WTC11 (cell line): ENCODE results near the gene CDH13. TPM values are rescaled to one million over a fixed set of nuclear protein-coding genes. Genes with fewer than 3 reads are reported as not detected.

Source experiments
- ATAC-seq: fragments of 200-7000 bp; cut with Tn5 transposase; 2 replicates; pipeline ENCODE4 v1.10.0; 2021; ENCODE audit warnings: mild to moderate bottlenecking, moderate library complexity
- CTCF ChIA-PET: fragments of 300-600 bp; sonication (Branson Sonifier 250); formaldehyde crosslinking; loops from one replicate; lab custom pipeline; 2021; ENCODE audit warnings: antibody characterized with exemption; lab: Charles Lee
- POLR2A ChIA-PET: fragments of 350-600 bp; sonication (Branson Sonifier 250); formaldehyde crosslinking; loops from one replicate; lab custom pipeline; 2021; ENCODE audit warnings: antibody characterized with exemption; lab: Charles Lee
- DNase-seq: peaks from one replicate; pipeline ENCODE4 v3.0.0; 2021; ENCODE audit warnings: low spot score
- H3K27ac Mint-ChIP-seq: 2 replicates; pipeline ENCODE4 v1.8.0; 2021; ENCODE audit warnings: mixed read lengths
- H3K27me3 Mint-ChIP-seq: 2 replicates; pipeline ENCODE4 v1.8.0; 2021; ENCODE audit warnings: low read depth, mild to moderate bottlenecking, moderate library complexity, mixed read lengths
- H3K36me3 Mint-ChIP-seq: 2 replicates; pipeline ENCODE4 v1.8.0; 2021; ENCODE audit warnings: mixed read lengths
- H3K4me1 Mint-ChIP-seq: 2 replicates; pipeline ENCODE4 v1.8.0; 2022; ENCODE audit warnings: mixed read lengths
- H3K4me3 Mint-ChIP-seq: 2 replicates; pipeline ENCODE4 v1.8.0; 2021; ENCODE audit warnings: mild to moderate bottlenecking, moderate library complexity, mixed read lengths
- H3K9me3 Mint-ChIP-seq: 2 replicates; pipeline ENCODE4 v1.8.0; 2021; ENCODE audit warnings: mixed read lengths
- ATF1 ChIP-seq: sonication (generic); formaldehyde crosslinking; IDR thresholded peaks from 2 replicates; pipeline ENCODE4 v1.8.1; 2023; ENCODE audit warnings: mild to moderate bottlenecking, moderate library complexity, missing genetic modification reagents
- CREM ChIP-seq: sonication (generic); formaldehyde crosslinking; IDR thresholded peaks from 2 replicates; pipeline ENCODE4 v1.8.1; 2022; ENCODE audit warnings: mild to moderate bottlenecking, missing genetic modification reagents, moderate library complexity
- GTF2I ChIP-seq: fragments of 250-450 bp; sonication (Bioruptor Pico); conservative IDR thresholded peaks from 2 replicates; pipeline ENCODE4 v1.4.0; 2021; ENCODE audit warnings: mild to moderate bottlenecking
- NFE2L1 ChIP-seq: sonication (generic); formaldehyde crosslinking; IDR thresholded peaks from 2 replicates; pipeline ENCODE4 v1.8.1; 2023; ENCODE audit warnings: missing genetic modification reagents
- RELA ChIP-seq: sonication (generic); formaldehyde crosslinking; IDR thresholded peaks from 2 replicates; pipeline ENCODE4 v1.8.1; 2022; ENCODE audit warnings: missing genetic modification reagents, mild to moderate bottlenecking, borderline replicate concordance
- ZNF138 ChIP-seq: sonication (generic); formaldehyde crosslinking; conservative IDR thresholded peaks from 2 replicates; pipeline ENCODE4 v1.8.1; 2022; ENCODE audit warnings: mild to moderate bottlenecking, moderate library complexity, missing genetic modification reagents
- total RNA-seq: library from RNA; stranded (reverse); gene quantifications from 3 replicates; pipeline ENCODE4 v1.2.3, GENCODE V29; 2021
- TF ChIP-seq, protein P1 (sequence below): fragments of 250-450 bp; sonication (Bioruptor Pico); IDR thresholded peaks from 2 replicates; pipeline ENCODE4 v1.9.0; 2021; ENCODE audit warnings: moderate library complexity, mild to moderate bottlenecking, inconsistent platforms, borderline replicate concordance
- TF ChIP-seq, protein P2 (sequence below): sonication (generic); formaldehyde crosslinking; IDR thresholded peaks from 2 replicates; pipeline ENCODE4 v1.8.0; 2023; ENCODE audit warnings: missing genetic modification reagents, mild to moderate bottlenecking, borderline replicate concordance
- TF ChIP-seq, protein P3 (sequence below): sonication (generic); formaldehyde crosslinking; IDR thresholded peaks from 2 replicates; pipeline ENCODE4 v1.8.1; 2022; ENCODE audit warnings: low read depth, missing genetic modification reagents, borderline replicate concordance
- TF ChIP-seq, protein P4 (sequence below): fragments of 250-450 bp; sonication (Bioruptor Pico); IDR thresholded peaks from 2 replicates; pipeline ENCODE4 v1.9.0; 2021; ENCODE audit warnings: mild to moderate bottlenecking, borderline replicate concordance
- TF ChIP-seq, protein P5 (sequence below): sonication (generic); formaldehyde crosslinking; IDR thresholded peaks from 2 replicates; pipeline ENCODE4 v1.8.0; 2022; ENCODE audit warnings: mild to moderate bottlenecking, missing genetic modification reagents
- TF ChIP-seq, protein P6 (sequence below): fragments of 250-450 bp; sonication (Bioruptor Pico); IDR thresholded peaks from 2 replicates; pipeline ENCODE4 v1.9.0; 2021; ENCODE audit warnings: mild to moderate bottlenecking

Gene CDH13
- total RNA-seq, 1 experiment from 2014 or later = 0.81 TPM

DNA sequence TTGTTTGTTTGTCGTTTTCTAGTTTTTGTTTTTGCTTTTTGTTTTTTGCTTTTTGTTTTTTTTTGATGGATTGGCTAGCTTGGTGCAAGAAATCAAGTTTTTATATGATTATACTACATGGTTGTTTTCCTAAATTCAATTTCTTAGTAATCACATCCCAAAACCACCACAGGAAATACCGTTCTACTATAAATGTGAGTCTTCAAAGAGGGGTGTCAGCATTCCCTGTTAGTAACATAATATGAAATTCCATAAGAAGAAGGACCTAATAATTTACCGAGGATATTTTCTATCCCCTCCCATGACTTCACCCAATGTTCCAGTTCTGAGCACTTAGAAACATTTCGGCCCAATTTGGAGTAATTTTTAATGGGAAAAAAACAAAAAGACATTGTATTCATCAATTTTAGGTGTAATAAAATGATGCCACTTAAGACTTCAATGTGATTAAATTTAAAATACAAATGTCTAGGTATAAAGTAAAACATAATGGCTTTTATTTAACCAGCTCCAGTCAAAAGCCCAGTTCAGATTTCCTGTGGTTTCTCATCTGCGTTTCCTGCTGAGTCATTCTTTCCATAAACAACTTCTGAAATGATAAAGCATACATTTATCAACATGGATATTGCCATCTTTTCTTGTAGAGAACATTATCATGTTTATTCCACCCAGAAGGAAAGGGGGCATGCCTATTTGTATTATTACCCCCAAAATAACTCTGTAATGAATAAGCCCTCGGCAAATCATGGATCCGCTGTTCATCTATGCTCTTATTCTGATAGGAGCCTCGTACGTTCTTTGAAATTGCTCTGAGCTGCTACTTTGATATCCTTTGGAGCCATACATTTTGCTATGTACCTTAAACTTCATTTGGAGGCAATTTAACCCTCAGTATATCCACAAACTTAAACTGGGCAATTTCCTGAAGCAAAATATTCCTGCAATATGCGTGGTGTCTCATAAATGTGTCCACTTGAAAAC is 1209.1 kb downstream of the CDH13 start:
- ChIA-PET CTCF (interaction anchor here (0.9 kb wide), 2 partner anchors 9 to 91 kb away, joined by 3 read pairs; no protein-coding TSS in a partner anchor), POLR2A (no interaction called here)
- peaks cover 19% of the 10 kb centered on the region for H3K36me3 Mint-ChIP-seq
- peaks cover 71% of the 10 kb centered on the region for H3K4me1 Mint-ChIP-seq
- no peak for ATAC-seq
- H3K27me3 Mint-ChIP-seq = peaks cover 4% of the 10 kb centered on the region
- no peak for TF ChIP-seq CREM (CRISPR knock-in tag)
- TF ChIP-seq, protein P1, sequence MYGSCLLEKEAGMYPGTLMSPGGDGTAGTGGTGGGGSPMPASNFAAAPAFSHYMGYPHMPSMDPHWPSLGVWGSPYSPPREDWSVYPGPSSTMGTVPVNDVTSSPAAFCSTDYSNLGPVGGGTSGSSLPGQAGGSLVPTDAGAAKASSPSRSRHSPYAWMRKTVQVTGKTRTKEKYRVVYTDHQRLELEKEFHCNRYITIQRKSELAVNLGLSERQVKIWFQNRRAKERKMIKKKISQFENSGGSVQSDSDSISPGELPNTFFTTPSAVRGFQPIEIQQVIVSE (CRISPR knock-in tag) = no peak
- TF ChIP-seq, protein P2, sequence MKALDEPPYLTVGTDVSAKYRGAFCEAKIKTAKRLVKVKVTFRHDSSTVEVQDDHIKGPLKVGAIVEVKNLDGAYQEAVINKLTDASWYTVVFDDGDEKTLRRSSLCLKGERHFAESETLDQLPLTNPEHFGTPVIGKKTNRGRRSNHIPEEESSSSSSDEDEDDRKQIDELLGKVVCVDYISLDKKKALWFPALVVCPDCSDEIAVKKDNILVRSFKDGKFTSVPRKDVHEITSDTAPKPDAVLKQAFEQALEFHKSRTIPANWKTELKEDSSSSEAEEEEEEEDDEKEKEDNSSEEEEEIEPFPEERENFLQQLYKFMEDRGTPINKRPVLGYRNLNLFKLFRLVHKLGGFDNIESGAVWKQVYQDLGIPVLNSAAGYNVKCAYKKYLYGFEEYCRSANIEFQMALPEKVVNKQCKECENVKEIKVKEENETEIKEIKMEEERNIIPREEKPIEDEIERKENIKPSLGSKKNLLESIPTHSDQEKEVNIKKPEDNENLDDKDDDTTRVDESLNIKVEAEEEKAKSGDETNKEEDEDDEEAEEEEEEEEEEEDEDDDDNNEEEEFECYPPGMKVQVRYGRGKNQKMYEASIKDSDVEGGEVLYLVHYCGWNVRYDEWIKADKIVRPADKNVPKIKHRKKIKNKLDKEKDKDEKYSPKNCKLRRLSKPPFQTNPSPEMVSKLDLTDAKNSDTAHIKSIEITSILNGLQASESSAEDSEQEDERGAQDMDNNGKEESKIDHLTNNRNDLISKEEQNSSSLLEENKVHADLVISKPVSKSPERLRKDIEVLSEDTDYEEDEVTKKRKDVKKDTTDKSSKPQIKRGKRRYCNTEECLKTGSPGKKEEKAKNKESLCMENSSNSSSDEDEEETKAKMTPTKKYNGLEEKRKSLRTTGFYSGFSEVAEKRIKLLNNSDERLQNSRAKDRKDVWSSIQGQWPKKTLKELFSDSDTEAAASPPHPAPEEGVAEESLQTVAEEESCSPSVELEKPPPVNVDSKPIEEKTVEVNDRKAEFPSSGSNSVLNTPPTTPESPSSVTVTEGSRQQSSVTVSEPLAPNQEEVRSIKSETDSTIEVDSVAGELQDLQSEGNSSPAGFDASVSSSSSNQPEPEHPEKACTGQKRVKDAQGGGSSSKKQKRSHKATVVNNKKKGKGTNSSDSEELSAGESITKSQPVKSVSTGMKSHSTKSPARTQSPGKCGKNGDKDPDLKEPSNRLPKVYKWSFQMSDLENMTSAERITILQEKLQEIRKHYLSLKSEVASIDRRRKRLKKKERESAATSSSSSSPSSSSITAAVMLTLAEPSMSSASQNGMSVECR (CRISPR knock-in tag) = no peak
- no peak for TF ChIP-seq NFE2L1
- no peak for TF ChIP-seq GTF2I
- no peak for TF ChIP-seq ATF1 (CRISPR knock-in tag)
- TF ChIP-seq, protein P3, sequence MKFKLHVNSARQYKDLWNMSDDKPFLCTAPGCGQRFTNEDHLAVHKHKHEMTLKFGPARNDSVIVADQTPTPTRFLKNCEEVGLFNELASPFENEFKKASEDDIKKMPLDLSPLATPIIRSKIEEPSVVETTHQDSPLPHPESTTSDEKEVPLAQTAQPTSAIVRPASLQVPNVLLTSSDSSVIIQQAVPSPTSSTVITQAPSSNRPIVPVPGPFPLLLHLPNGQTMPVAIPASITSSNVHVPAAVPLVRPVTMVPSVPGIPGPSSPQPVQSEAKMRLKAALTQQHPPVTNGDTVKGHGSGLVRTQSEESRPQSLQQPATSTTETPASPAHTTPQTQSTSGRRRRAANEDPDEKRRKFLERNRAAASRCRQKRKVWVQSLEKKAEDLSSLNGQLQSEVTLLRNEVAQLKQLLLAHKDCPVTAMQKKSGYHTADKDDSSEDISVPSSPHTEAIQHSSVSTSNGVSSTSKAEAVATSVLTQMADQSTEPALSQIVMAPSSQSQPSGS = no peak
- TF ChIP-seq, protein P4, sequence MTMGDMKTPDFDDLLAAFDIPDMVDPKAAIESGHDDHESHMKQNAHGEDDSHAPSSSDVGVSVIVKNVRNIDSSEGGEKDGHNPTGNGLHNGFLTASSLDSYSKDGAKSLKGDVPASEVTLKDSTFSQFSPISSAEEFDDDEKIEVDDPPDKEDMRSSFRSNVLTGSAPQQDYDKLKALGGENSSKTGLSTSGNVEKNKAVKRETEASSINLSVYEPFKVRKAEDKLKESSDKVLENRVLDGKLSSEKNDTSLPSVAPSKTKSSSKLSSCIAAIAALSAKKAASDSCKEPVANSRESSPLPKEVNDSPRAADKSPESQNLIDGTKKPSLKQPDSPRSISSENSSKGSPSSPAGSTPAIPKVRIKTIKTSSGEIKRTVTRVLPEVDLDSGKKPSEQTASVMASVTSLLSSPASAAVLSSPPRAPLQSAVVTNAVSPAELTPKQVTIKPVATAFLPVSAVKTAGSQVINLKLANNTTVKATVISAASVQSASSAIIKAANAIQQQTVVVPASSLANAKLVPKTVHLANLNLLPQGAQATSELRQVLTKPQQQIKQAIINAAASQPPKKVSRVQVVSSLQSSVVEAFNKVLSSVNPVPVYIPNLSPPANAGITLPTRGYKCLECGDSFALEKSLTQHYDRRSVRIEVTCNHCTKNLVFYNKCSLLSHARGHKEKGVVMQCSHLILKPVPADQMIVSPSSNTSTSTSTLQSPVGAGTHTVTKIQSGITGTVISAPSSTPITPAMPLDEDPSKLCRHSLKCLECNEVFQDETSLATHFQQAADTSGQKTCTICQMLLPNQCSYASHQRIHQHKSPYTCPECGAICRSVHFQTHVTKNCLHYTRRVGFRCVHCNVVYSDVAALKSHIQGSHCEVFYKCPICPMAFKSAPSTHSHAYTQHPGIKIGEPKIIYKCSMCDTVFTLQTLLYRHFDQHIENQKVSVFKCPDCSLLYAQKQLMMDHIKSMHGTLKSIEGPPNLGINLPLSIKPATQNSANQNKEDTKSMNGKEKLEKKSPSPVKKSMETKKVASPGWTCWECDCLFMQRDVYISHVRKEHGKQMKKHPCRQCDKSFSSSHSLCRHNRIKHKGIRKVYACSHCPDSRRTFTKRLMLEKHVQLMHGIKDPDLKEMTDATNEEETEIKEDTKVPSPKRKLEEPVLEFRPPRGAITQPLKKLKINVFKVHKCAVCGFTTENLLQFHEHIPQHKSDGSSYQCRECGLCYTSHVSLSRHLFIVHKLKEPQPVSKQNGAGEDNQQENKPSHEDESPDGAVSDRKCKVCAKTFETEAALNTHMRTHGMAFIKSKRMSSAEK = no peak
- no peak for TF ChIP-seq RELA (CRISPR knock-in tag)
- TF ChIP-seq, protein P5, sequence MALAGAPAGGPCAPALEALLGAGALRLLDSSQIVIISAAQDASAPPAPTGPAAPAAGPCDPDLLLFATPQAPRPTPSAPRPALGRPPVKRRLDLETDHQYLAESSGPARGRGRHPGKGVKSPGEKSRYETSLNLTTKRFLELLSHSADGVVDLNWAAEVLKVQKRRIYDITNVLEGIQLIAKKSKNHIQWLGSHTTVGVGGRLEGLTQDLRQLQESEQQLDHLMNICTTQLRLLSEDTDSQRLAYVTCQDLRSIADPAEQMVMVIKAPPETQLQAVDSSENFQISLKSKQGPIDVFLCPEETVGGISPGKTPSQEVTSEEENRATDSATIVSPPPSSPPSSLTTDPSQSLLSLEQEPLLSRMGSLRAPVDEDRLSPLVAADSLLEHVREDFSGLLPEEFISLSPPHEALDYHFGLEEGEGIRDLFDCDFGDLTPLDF (CRISPR knock-in tag) = no peak
- no peak for TF ChIP-seq ZNF138 (CRISPR knock-in tag)
- TF ChIP-seq, protein P6, sequence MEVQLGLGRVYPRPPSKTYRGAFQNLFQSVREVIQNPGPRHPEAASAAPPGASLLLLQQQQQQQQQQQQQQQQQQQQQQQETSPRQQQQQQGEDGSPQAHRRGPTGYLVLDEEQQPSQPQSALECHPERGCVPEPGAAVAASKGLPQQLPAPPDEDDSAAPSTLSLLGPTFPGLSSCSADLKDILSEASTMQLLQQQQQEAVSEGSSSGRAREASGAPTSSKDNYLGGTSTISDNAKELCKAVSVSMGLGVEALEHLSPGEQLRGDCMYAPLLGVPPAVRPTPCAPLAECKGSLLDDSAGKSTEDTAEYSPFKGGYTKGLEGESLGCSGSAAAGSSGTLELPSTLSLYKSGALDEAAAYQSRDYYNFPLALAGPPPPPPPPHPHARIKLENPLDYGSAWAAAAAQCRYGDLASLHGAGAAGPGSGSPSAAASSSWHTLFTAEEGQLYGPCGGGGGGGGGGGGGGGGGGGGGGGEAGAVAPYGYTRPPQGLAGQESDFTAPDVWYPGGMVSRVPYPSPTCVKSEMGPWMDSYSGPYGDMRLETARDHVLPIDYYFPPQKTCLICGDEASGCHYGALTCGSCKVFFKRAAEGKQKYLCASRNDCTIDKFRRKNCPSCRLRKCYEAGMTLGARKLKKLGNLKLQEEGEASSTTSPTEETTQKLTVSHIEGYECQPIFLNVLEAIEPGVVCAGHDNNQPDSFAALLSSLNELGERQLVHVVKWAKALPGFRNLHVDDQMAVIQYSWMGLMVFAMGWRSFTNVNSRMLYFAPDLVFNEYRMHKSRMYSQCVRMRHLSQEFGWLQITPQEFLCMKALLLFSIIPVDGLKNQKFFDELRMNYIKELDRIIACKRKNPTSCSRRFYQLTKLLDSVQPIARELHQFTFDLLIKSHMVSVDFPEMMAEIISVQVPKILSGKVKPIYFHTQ (CRISPR knock-in tag) = no peak
- peak overlapping the region; percentile 90; the same call in 1 of the 2 replicates for H3K27ac Mint-ChIP-seq
- H3K9me3 Mint-ChIP-seq = peaks cover 21% of the 10 kb centered on the region
- H3K4me3 Mint-ChIP-seq = no peak overlapping the region
- DNase-seq = no peak
